GM20000 (cell line): ENCODE data around the gene TMEM182.

Source experiments
- DNase-seq: peaks from one replicate; pipeline ENCODE4 v3.0.0; 2012; ENCODE audit warnings: low spot score
- TF ChIP-seq, protein P1 (sequence below): IDR thresholded peaks from 2 replicates; pipeline ENCODE4 v1.5.1; 2012; ENCODE audit warnings: mild to moderate bottlenecking, control low read depth; ENCODE audit errors: extremely low read depth, missing control alignments

The TMEM182 gene

GRCh38 chr2:102753563-102754159 lies 8.2 kb upstream of the TMEM182 start:
- TF ChIP-seq, protein P1, sequence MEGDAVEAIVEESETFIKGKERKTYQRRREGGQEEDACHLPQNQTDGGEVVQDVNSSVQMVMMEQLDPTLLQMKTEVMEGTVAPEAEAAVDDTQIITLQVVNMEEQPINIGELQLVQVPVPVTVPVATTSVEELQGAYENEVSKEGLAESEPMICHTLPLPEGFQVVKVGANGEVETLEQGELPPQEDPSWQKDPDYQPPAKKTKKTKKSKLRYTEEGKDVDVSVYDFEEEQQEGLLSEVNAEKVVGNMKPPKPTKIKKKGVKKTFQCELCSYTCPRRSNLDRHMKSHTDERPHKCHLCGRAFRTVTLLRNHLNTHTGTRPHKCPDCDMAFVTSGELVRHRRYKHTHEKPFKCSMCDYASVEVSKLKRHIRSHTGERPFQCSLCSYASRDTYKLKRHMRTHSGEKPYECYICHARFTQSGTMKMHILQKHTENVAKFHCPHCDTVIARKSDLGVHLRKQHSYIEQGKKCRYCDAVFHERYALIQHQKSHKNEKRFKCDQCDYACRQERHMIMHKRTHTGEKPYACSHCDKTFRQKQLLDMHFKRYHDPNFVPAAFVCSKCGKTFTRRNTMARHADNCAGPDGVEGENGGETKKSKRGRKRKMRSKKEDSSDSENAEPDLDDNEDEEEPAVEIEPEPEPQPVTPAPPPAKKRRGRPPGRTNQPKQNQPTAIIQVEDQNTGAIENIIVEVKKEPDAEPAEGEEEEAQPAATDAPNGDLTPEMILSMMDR, result peak; percentile 49
- DNase-seq, result peak; percentile 28

- DNase-seq, result no peak
- TF ChIP-seq, protein P1, result no peak
These were observed 7.2 kb upstream of the TMEM182 start for GRCh38 chr2:102754456-102755145.

DNA sequence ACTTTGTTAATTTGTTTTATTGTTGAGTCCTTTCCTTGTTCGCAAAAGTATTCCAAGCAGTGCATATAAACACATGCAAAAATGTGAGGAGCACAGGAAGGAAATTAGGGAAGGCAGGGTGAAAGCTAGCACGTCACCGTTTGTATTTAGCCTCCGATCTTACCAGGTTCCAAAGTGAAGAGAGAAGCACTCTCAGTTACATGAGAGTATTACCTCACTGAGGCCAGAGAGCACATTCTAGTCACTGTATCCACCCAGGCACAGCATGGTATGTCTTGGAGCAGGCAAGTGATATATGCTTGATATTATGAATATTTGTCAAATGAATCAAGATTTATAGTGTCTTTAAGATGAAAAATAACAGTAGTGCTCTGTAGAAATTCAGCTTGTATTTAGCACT lies 6.5 kb upstream of the TMEM182 start:
- TF ChIP-seq, protein P1, result no peak
- DNase-seq, result no peak

- TF ChIP-seq, protein P1, result no peak
- no peak for DNase-seq
These were observed 3.4 kb upstream of the TMEM182 start for GRCh38 chr2:102758439-102758838.

GRCh38 chr2:102764083-102764482 lies 2.3 kb downstream of the TMEM182 start:
- TF ChIP-seq, protein P1, result no peak
- DNase-seq, result no peak

DNA sequence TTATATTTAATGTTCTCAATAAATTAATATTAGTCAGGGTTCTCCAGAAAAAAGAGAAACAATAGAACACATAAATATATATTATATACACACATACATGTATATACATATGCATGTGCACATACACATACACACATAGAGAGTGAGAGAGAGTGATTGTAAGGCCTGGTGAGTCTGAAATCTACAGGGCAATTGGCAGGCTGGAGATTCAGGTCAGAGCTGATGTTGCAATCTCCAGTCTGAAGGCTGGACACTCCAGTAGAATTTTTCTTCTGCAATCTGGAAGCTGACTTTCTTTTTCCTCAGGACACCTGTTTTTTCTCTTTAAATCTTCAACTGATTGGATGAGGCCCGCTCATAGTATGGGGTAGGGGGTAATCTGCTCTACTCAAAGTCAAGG lies 3.2 kb downstream of the TMEM182 start:
- TF ChIP-seq, protein P1, result no peak
- DNase-seq, result no peak

DNA sequence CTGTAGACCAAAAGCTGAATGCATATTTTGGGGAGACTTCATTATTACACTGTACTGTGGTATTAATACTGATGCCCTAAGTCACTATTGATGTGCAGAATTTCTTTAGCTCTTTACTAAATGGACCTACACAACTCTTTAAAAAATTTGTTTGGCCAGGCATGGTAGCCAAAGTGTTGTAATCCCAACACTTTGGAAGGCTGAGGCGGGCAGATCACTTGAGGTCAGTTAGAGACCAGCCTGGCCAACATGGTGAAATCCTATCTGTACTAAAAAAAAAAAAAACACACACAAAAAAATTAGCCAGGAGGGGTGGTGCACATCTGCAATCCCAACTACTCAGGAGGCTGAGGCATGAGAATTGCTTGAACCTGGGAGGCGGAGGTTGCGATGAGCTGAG lies 6.4 kb downstream of the TMEM182 start:
- TF ChIP-seq, protein P1, result no peak
- DNase-seq, result no peak
